SK-N-SH (cell line): Measurements from ENCODE around the gene AOC1. TPM values are rescaled to one million over a fixed set of nuclear protein-coding genes. Genes with fewer than 3 reads are reported as not detected.

Experiments used
- CTCF ChIA-PET: fragments of 300-600, 350-600 bp; formaldehyde crosslinking; extraction: SDS; loops from one replicate; lab custom pipeline; 2021; lab: Yijun Ruan, JAX
- POLR2A ChIA-PET: fragments of 350-600 bp; sonication (Branson Sonifier 250); formaldehyde crosslinking; extraction: SDS; loops from one replicate; lab custom pipeline; 2020; ENCODE audit warnings: antibody characterized with exemption, inconsistent platforms; lab: Yijun Ruan, JAX
- DNase-seq: peaks from one replicate; pipeline ENCODE4 v3.0.0; 2012
- H2AFZ ChIP-seq: fragments of 200-600 bp; sonication (generic); 2 replicates; pipeline ENCODE4 v1.8.1; 2016; ENCODE audit warnings: antibody characterized with exemption, mild to moderate bottlenecking, low read depth
- H3F3A ChIP-seq: fragments of 200-600 bp; sonication (generic); replicated peaks from 2 replicates; pipeline ENCODE3; 2016; ENCODE audit warnings: antibody characterized with exemption, mild to moderate bottlenecking; ENCODE audit not compliant: insufficient read depth
- H3K27ac ChIP-seq, 2 experiments: fragments of 200-500 bp in 1 of 2; fragments of 200-600 bp in 1 of 2; sonication (Bioruptor generic) in 1 of 2; sonication (generic), shearing (Covaris generic) in 1 of 2; 2 replicates each; pipeline versions ENCODE4 v1.5.1 to v1.6.1; 2014 to 2016; ENCODE audit warnings: low read depth in 2 of 2, inconsistent platforms in 1 of 2, low read length in 1 of 2, mild to moderate bottlenecking in 1 of 2, mixed read lengths in 1 of 2
- H3K27me3 ChIP-seq: fragments of 200-600 bp; sonication (generic), shearing (Covaris generic); 2 replicates; pipeline ENCODE4 v1.6.1; 2016; ENCODE audit warnings: mixed run types; ENCODE audit not compliant: insufficient read depth
- H3K36me3 ChIP-seq, 2 experiments: fragments of 200-500 bp in 1 of 2; fragments of 200-600 bp in 1 of 2; sonication (Bioruptor generic) in 1 of 2; sonication (generic) in 1 of 2; replicated peaks in 1 of 2; 2 replicates each; pipeline versions ENCODE3 to v1.5.1; 2014 to 2016; ENCODE audit warnings: low read length in 1 of 2, mild to moderate bottlenecking in 1 of 2; ENCODE audit not compliant: insufficient read depth in 2 of 2, control insufficient read depth in 1 of 2
- H3K4me1 ChIP-seq, 2 experiments: fragments of 200-500 bp in 1 of 2; fragments of 200-600 bp in 1 of 2; sonication (Bioruptor generic) in 1 of 2; sonication (generic), shearing (Covaris generic) in 1 of 2; 2 replicates each; pipeline versions ENCODE4 v1.5.1 to v1.6.1; 2014 to 2016; ENCODE audit warnings: low read depth in 1 of 2, low read length in 1 of 2, mixed run types in 1 of 2; ENCODE audit not compliant: insufficient read depth in 2 of 2, control insufficient read depth in 1 of 2
- H3K4me2 ChIP-seq: fragments of 200-600 bp; sonication (generic), shearing (Covaris generic); 2 replicates; pipeline ENCODE4 v1.6.1; 2017; ENCODE audit warnings: mixed run types
- H3K4me3 ChIP-seq, 2 experiments: fragments of 200-500 bp in 1 of 2; fragments of 200-600 bp in 1 of 2; sonication (Bioruptor generic) in 1 of 2; sonication (generic), shearing (Covaris generic) in 1 of 2; 2 replicates each; pipeline versions ENCODE4 v1.5.1 to v1.8.1; 2014 to 2016; ENCODE audit warnings: low read depth in 2 of 2, inconsistent platforms in 1 of 2, low read length in 1 of 2, mild to moderate bottlenecking in 1 of 2, mixed read lengths in 1 of 2, moderate library complexity in 1 of 2
- H3K79me2 ChIP-seq: fragments of 200-600 bp; sonication (generic); 2 replicates; pipeline ENCODE4 v1.8.1; 2017; ENCODE audit warnings: mild to moderate bottlenecking; ENCODE audit not compliant: insufficient read depth
- H3K9ac ChIP-seq: fragments of 200-600 bp; sonication (generic); 2 replicates; pipeline ENCODE4 v1.6.1; 2017; ENCODE audit warnings: mixed run types
- H3K9me2 ChIP-seq: fragments of 200-600 bp; sonication (generic); 2 replicates; pipeline ENCODE4 v1.6.1; 2017; ENCODE audit warnings: mixed run types
- H3K9me3 ChIP-seq: fragments of 200-600 bp; sonication (generic); 2 replicates; pipeline ENCODE4 v1.6.1; 2017; ENCODE audit warnings: mixed run types, mild to moderate bottlenecking, moderate library complexity
- H4K20me1 ChIP-seq: fragments of 200-600 bp; sonication (generic); 2 replicates; pipeline ENCODE4 v1.6.1; 2017; ENCODE audit warnings: mild to moderate bottlenecking, mixed run types; ENCODE audit not compliant: insufficient read depth
- EP300 ChIP-seq, 2 experiments: IDR thresholded peaks; 2 replicates each; pipeline versions ENCODE4 v1.4.0 to v1.6.1; 2012; ENCODE audit warnings: borderline replicate concordance in 1 of 2, low read depth in 1 of 2, low read length in 1 of 2
- FOSL2 ChIP-seq: IDR thresholded peaks from 2 replicates; pipeline ENCODE4 v1.4.0; 2012; ENCODE audit warnings: low read depth, mild to moderate bottlenecking, moderate library complexity, borderline replicate concordance
- FOXJ3 ChIP-seq: sonication (generic); formaldehyde crosslinking; IDR thresholded peaks from 2 replicates; pipeline ENCODE4 v1.5.1; 2020; ENCODE audit warnings: mild to moderate bottlenecking, missing genetic modification reagents
- GABPA ChIP-seq: IDR thresholded peaks from 2 replicates; pipeline ENCODE4 v1.4.0; 2012; ENCODE audit warnings: low read depth, mild to moderate bottlenecking
- IRF3 ChIP-seq: fragments of 150-350 bp; IDR thresholded peaks from 2 replicates; pipeline ENCODE4 v1.6.1; 2016; ENCODE audit warnings: mild to moderate bottlenecking, low read depth, low read length
- MAX ChIP-seq: IDR thresholded peaks from 2 replicates; pipeline ENCODE4 v1.4.0; 2012; ENCODE audit warnings: low read depth
- POLR2AphosphoS5 ChIP-seq: IDR thresholded peaks from 2 replicates; pipeline ENCODE4 v1.6.1; 2012; ENCODE audit warnings: low read depth, low read length
- SIN3A ChIP-seq: IDR thresholded peaks from 2 replicates; pipeline ENCODE4 v1.6.1; 2012; ENCODE audit warnings: low read depth, mild to moderate bottlenecking, low read length, moderate library complexity, borderline replicate concordance
- SMC3 ChIP-seq: IDR thresholded peaks from 2 replicates; pipeline ENCODE4 v1.6.1; 2012; ENCODE audit warnings: low read depth, low read length, improper control_type of control experiment
- USF1 ChIP-seq: IDR thresholded peaks from 2 replicates; pipeline ENCODE4 v1.4.0; 2012; ENCODE audit warnings: low read depth, borderline replicate concordance
- WGBS: methylation state at CpG from one replicate; pipeline ENCODE4 v1.1.6; 2017; ENCODE audit warnings: low lambda C conversion rate; 5-methylcytosine and 5-hydroxymethylcytosine counted together
- polyA plus RNA-seq, 3 experiments: library from polyadenylated mRNA; depleted of rRNA; stranded (reverse); fragments of >200 nt; gene quantifications; 2 replicates each; pipeline ENCODE4 v1.2.3, GENCODE V29; 2012

Gene AOC1, protein sequence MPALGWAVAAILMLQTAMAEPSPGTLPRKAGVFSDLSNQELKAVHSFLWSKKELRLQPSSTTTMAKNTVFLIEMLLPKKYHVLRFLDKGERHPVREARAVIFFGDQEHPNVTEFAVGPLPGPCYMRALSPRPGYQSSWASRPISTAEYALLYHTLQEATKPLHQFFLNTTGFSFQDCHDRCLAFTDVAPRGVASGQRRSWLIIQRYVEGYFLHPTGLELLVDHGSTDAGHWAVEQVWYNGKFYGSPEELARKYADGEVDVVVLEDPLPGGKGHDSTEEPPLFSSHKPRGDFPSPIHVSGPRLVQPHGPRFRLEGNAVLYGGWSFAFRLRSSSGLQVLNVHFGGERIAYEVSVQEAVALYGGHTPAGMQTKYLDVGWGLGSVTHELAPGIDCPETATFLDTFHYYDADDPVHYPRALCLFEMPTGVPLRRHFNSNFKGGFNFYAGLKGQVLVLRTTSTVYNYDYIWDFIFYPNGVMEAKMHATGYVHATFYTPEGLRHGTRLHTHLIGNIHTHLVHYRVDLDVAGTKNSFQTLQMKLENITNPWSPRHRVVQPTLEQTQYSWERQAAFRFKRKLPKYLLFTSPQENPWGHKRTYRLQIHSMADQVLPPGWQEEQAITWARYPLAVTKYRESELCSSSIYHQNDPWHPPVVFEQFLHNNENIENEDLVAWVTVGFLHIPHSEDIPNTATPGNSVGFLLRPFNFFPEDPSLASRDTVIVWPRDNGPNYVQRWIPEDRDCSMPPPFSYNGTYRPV
- polyA plus RNA-seq (2012; rRNA removed): not detected in 2 replicates
- polyA plus RNA-seq (2012; cell fraction: cytosol; rRNA removed): not detected in 2 replicates
- polyA plus RNA-seq (2012; cell fraction: nucleus; rRNA removed): not detected in 2 replicates

DNA sequence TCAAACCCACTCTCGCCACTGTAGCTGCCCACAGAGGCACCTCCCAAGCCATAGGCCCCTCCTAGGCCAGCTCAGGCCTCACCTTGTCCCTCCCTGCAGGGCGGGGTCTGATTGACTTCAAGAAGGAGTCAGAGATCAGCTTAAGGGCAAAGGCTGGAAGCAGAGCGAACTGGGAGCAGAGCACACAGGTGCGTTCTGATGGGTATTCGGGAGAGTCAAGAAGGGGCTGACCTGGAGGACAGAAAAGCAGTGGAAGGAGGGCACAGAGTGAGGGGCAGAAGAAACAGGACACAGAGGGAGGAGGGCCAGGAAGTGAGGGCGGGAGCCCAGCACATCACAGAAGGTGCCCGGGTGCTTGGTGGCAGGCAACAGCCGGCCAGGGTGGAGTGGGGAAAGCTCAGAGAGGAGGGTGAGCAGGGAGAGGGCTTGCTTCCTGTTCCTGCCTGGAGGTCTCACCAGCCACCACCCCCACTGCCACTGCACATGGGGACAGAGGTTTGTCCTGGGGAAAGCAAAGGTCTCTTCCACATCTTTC lies at the start of gene AOC1:
Gene AOC1, plus strand, starts transcription at position 147 of the 535 bp plus-strand sequence. CDS start 3,954 bp downstream, outside the sequence.
- peaks cover 12% of the 10 kb centered on the region; the same call in 1 of the 2 replicates for H3K27me3 ChIP-seq
- H3K4me2 ChIP-seq: no peak within 1 kb of the TSS
- H3K9me2 ChIP-seq: no peaks in the 10 kb centered on the region
- no peak within 1 kb of the TSS for H3K27ac ChIP-seq
- no peaks in the 10 kb centered on the region; a peak in 1 of 4 replicates for H3K4me1 ChIP-seq
- no peak within 1 kb of the TSS for H2AFZ ChIP-seq
- ChIA-PET POLR2A (no interaction called here), CTCF (interaction anchor here (1.1 to 1.7 kb wide), 5 partner anchors 8 to 74 kb away, joined by 3 to 6 read pairs (median 4); no protein-coding TSS in a partner anchor)
- H4K20me1 ChIP-seq: no peaks in the 10 kb centered on the region
- TF ChIP-seq POLR2AphosphoS5 (no peak), FOXJ3 (CRISPR knock-in tag) (no peak), SIN3A (no peak), EP300 (IDR thresholded peaks at IDR 0.05; ENCODE audit: borderline replicate concordance in 1 of 2, low read depth in 1 of 2, low read length in 1 of 2) (no peak), GABPA (no peak), SMC3 (no peak), FOSL2 (no peak), IRF3 (no peak), USF1 (no peak), MAX (no peak)
- no peaks in the 10 kb centered on the region for H3K36me3 ChIP-seq
- 48% methylated on average over 8 of the region's 8 CpGs for WGBS
- DNase-seq: no peak
- H3K4me3 ChIP-seq: no peak within 1 kb of the TSS
- no peaks in the 10 kb centered on the region for H3K79me2 ChIP-seq
- H3F3A ChIP-seq: no peaks in the 10 kb centered on the region
- H3K9ac ChIP-seq: no peak within 1 kb of the TSS
- H3K9me3 ChIP-seq: no peaks in the 10 kb centered on the region
